Measurements from ENCODE around the gene ENOX1.
"Not testable (repeated sequence)": the region's sequence is repeated elsewhere in the genome, so short reads cannot be mapped to it uniquely, and the experiment has no call there.

Gene ENOX1

GRCh38 chr13:43786766-43787517, at the start of gene ENOX1:
ENOX1 (minus strand) TSS chr13:43786972.
- DNase-seq: no peak

GRCh38 chr13:43835701-43836100, 48.9 kb upstream of the ENOX1 start:
- DNase-seq: no peak

GRCh38 chr13:43831088-43831487, 44.3 kb upstream of the ENOX1 start:
- DNase-seq: no peak

- no peak for DNase-seq
Measured at GRCh38 chr13:43830497-43830881, 43.7 kb upstream of the ENOX1 start.

- DNase-seq: not testable (repeated sequence)
Measured at GRCh38 chr13:43824656-43825055, 37.9 kb upstream of the ENOX1 start.

- DNase-seq: no peak
Measured at GRCh38 chr13:43822969-43823368, 36.2 kb upstream of the ENOX1 start.

- no peak for DNase-seq
Measured at GRCh38 chr13:43816401-43816889, 29.7 kb upstream of the ENOX1 start.

- no peak for DNase-seq
Measured at GRCh38 chr13:43815204-43815603, 28.4 kb upstream of the ENOX1 start.

- DNase-seq: no peak
Measured at GRCh38 chr13:43808676-43809075, 21.9 kb upstream of the ENOX1 start.

- no peak for DNase-seq
Measured at GRCh38 chr13:43805681-43806128, 18.9 kb upstream of the ENOX1 start.

- no peak for DNase-seq
Measured at GRCh38 chr13:43805071-43805468, 18.3 kb upstream of the ENOX1 start.

GRCh38 chr13:43804461-43805070, 17.8 kb upstream of the ENOX1 start:
- peak in 1 of 2 experiments; percentile 47 for DNase-seq

- DNase-seq: no peak
Measured at GRCh38 chr13:43802511-43802910, 15.7 kb upstream of the ENOX1 start.

GRCh38 chr13:43800828-43801227, 14.1 kb upstream of the ENOX1 start:
- DNase-seq: no peak

GRCh38 chr13:43799191-43799590, 12.4 kb upstream of the ENOX1 start:
- DNase-seq: no peak

GRCh38 chr13:43797869-43798268, 11.1 kb upstream of the ENOX1 start:
- no peak for DNase-seq

- DNase-seq: no peak
Measured at GRCh38 chr13:43797159-43797558, 10.4 kb upstream of the ENOX1 start.

- DNase-seq: no peak
Measured at GRCh38 chr13:43794416-43794815, 7.6 kb upstream of the ENOX1 start.

GRCh38 chr13:43792076-43792881, 5.5 kb upstream of the ENOX1 start:
- no peak for DNase-seq

- no peak for DNase-seq
Measured at GRCh38 chr13:43787997-43788396, 1.2 kb upstream of the ENOX1 start.

- no peak for DNase-seq
Measured at GRCh38 chr13:43787518-43787891, 733 bp upstream of the ENOX1 start.

- DNase-seq: no peak
Measured at GRCh38 chr13:43786472-43786765, 353 bp downstream of the ENOX1 start.

- peak in 1 of 2 experiments; percentile 30 for DNase-seq
Measured at GRCh38 chr13:43785650-43786471, 911 bp downstream of the ENOX1 start.
